HEK293 (cell line): ENCODE measurements around the gene PLEKHM2.

ENCODE experiments used
- CTCF ChIA-PET: fragments of 350-600 bp; formaldehyde crosslinking; extraction: SDS; loops from one replicate; lab custom pipeline; 2021; ENCODE audit warnings: antibody characterized with exemption; lab: Yijun Ruan, JAX
- POLR2A ChIA-PET: fragments of 300-600 bp; formaldehyde crosslinking; extraction: SDS; loops from one replicate; lab custom pipeline; 2020; ENCODE audit warnings: antibody characterized with exemption, inconsistent platforms; lab: Yijun Ruan, JAX
- H3K27ac ChIP-seq: fragments of 200-500 bp; sonication (Bioruptor generic); 2 replicates; pipeline ENCODE4 v1.5.1; 2014; ENCODE audit warnings: low read depth, low read length, control low read depth, inconsistent platforms; ENCODE audit errors: extremely low read depth
- H3K36me3 ChIP-seq, 2 experiments: fragments of 200-500 bp in 1 of 2; sonication (Bioruptor generic) in 1 of 2; 1 replicate in 1 of 2; 2 replicates in 1 of 2; pipeline ENCODE4 v1.5.1; 2014 to 2017; ENCODE audit warnings: inconsistent platforms in 2 of 2, low read length in 2 of 2; ENCODE audit not compliant: control insufficient read depth in 2 of 2, insufficient read depth in 1 of 2
- H3K4me1 ChIP-seq: fragments of 200-500 bp; sonication (Bioruptor generic); 2 replicates; pipeline ENCODE4 v1.5.1; 2014; ENCODE audit warnings: mild to moderate bottlenecking, low read length, inconsistent platforms; ENCODE audit not compliant: control insufficient read depth, insufficient read depth
- H3K4me3 ChIP-seq: 2 replicates; pipeline ENCODE4 v1.5.1; 2011; ENCODE audit warnings: low read depth, mild to moderate bottlenecking, control low read depth, low read length, moderate library complexity
- H3K9me3 ChIP-seq: fragments of 200-500 bp; sonication (Bioruptor generic); 2 replicates; pipeline ENCODE4 v1.5.1; 2014; ENCODE audit warnings: low read depth, low read length, inconsistent platforms; ENCODE audit not compliant: control insufficient read depth, insufficient read depth
- EGR2 ChIP-seq: fragments of 450-650 bp; formaldehyde crosslinking; IDR thresholded peaks from 2 replicates; pipeline ENCODE4 v1.5.1; 2016; ENCODE audit warnings: low read depth, missing biosample characterization, missing genetic modification characterization
- SETDB1 ChIP-seq: IDR thresholded peaks from one replicate; pipeline ENCODE4 v1.6.1; 2017; ENCODE audit warnings: mild to moderate bottlenecking, low read length, moderate library complexity, mixed read lengths; ENCODE audit not compliant: insufficient read length
- YY2 ChIP-seq: fragments of 450-650 bp; formaldehyde crosslinking; IDR thresholded peaks from 2 replicates; pipeline ENCODE4 v1.5.1; 2016; ENCODE audit warnings: missing biosample characterization, missing genetic modification characterization
- ZFHX2 ChIP-seq: fragments of 450-650 bp; formaldehyde crosslinking; conservative IDR thresholded peaks from 2 replicates; pipeline ENCODE4 v1.5.1; 2016; ENCODE audit warnings: missing biosample characterization, missing genetic modification characterization
- ZIC2 ChIP-seq: fragments of 450-650 bp; formaldehyde crosslinking; IDR thresholded peaks from 2 replicates; pipeline ENCODE4 v1.5.1; 2016; ENCODE audit warnings: missing biosample characterization, missing genetic modification characterization
- ZNF114 ChIP-seq: fragments of 450-650 bp; formaldehyde crosslinking; IDR thresholded peaks from 2 replicates; pipeline ENCODE4 v1.5.0; 2017; ENCODE audit warnings: missing biosample characterization, missing genetic modification characterization
- ZNF132 ChIP-seq: fragments of 450-650 bp; formaldehyde crosslinking; IDR thresholded peaks from 2 replicates; pipeline ENCODE4 v1.5.1; 2017; ENCODE audit warnings: missing biosample characterization, missing genetic modification characterization, borderline replicate concordance
- ZNF174 ChIP-seq: fragments of 450-650 bp; formaldehyde crosslinking; IDR thresholded peaks from 2 replicates; pipeline ENCODE4 v1.5.0; 2017; ENCODE audit warnings: missing biosample characterization, mild to moderate bottlenecking, missing genetic modification characterization
- ZNF211 ChIP-seq: fragments of 450-650 bp; formaldehyde crosslinking; IDR thresholded peaks from 2 replicates; pipeline ENCODE4 v1.5.1; 2016; ENCODE audit warnings: low read depth, missing biosample characterization, missing genetic modification characterization
- ZNF214 ChIP-seq: fragments of 450-650 bp; formaldehyde crosslinking; IDR thresholded peaks from 2 replicates; pipeline ENCODE4 v1.5.1; 2017; ENCODE audit warnings: missing biosample characterization, mild to moderate bottlenecking, missing genetic modification characterization, borderline replicate concordance
- ZNF302 ChIP-seq: fragments of 450-650 bp; formaldehyde crosslinking; IDR thresholded peaks from 2 replicates; pipeline ENCODE4 v1.5.1; 2016; ENCODE audit warnings: missing biosample characterization, missing genetic modification characterization, low read depth
- ZNF621 ChIP-seq: fragments of 450-650 bp; formaldehyde crosslinking; IDR thresholded peaks from 2 replicates; pipeline ENCODE4 v1.5.1; 2017; ENCODE audit warnings: missing biosample characterization, missing genetic modification characterization
- ZNF785 ChIP-seq: fragments of 450-650 bp; formaldehyde crosslinking; IDR thresholded peaks from 2 replicates; pipeline ENCODE4 v1.5.1; 2016; ENCODE audit warnings: missing biosample characterization, missing genetic modification characterization
- TF ChIP-seq, protein P1 (sequence below): fragments of 450-650 bp; formaldehyde crosslinking; optimal IDR thresholded peaks from 2 replicates; pipeline ENCODE3; 2016; ENCODE audit warnings: missing biosample characterization, mild to moderate bottlenecking, missing genetic modification characterization
- TF ChIP-seq, protein P2 (sequence below): fragments of 450-650 bp; formaldehyde crosslinking; IDR thresholded peaks from 2 replicates; pipeline ENCODE4 v1.5.1; 2017; ENCODE audit warnings: missing biosample characterization, missing genetic modification characterization
- TF ChIP-seq, protein P3 (sequence below): fragments of 450-650 bp; formaldehyde crosslinking; IDR thresholded peaks from 2 replicates; pipeline ENCODE4 v1.5.1; 2016; ENCODE audit warnings: missing biosample characterization, missing genetic modification characterization

PLEKHM2 gene

DNA sequence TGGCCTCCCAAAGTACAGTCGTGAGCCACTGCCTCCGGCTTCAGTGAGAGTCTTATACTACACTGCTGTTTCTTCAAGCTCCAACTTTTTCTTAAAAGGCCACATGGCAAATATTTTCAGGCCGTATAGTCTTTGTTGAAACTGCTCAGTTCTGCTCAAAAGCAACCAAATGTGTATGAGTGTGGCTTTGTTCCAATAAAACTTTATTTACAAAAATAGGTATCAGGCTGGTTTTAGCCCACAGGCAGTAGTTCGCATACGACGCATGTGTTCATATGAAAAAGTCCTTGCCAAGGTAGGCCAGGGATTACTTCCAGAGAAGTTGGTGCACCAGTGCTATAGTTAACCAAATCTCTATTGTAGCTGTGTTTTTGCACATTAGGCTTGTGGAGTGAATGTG lies 6.2 kb downstream of the PLEKHM2 start:
- no peak overlapping the region for H3K27ac ChIP-seq
- TF ChIP-seq ZNF114 (no peak), ZIC2 (tag by site-specific recombination) (no peak), EGR2 (tag by site-specific recombination) (no peak), SETDB1 (no peak), ZNF132 (tag by site-specific recombination) (no peak), ZNF621 (tag by site-specific recombination) (no peak), ZNF174 (tag by site-specific recombination) (no peak), ZNF785 (tag by site-specific recombination) (no peak)
- TF ChIP-seq, all 188 proteins: peak for 0
- Histone ChIP-seq H3K9me3 (no peaks in the 10 kb centered on the region), H3K4me3 (no peak overlapping the region), H3K4me1 (no peaks in the 10 kb centered on the region), H3K36me3 (peaks cover 0 to 19% of the 10 kb centered on the region in 2 experiments; a peak in 1 of 3 replicates)
- CTCF ChIA-PET: interaction anchor here (0.6 kb wide), 1 partner anchor 94 kb away, joined by 3 read pairs; no protein-coding TSS in a partner anchor
- POLR2A ChIA-PET: no interaction called here

DNA sequence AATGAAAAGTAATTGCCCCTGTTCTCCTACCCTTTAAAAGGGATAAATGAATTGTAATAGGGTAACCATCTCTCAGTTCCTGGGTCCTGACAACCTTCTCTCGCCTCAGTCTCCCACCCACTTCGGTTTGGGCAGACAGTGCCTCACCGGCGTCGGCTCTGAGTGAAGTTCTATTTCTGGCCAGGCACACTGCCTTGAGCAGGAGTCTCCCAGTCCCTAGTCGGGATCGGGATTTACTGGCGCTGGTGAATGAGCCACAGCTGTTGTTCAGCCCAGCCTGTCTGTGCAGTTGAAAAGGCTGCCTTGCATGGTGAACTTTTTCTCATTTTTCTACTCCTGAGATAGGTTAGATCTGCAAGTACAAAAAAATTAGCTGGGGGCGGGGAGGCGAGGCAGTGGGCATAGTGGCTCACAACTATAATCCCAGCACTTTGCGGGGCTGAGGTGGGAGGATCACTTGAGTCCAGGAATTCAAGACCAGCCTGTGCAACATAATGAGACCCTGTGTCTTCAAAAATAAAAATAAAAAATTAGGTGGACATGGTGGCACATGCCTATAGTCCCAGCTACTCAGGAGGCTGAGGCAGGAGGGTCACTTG lies 7.4 kb downstream of the PLEKHM2 start:
- Histone ChIP-seq H3K27ac (no peak overlapping the region), H3K9me3 (no peaks in the 10 kb centered on the region), H3K4me1 (no peaks in the 10 kb centered on the region), H3K4me3 (no peak overlapping the region), H3K36me3 (peaks cover 0 to 20% of the 10 kb centered on the region in 2 experiments; a peak in 1 of 3 replicates)
- POLR2A ChIA-PET: no interaction called here
- CTCF ChIA-PET: interaction anchor here (0.5 kb wide), 1 partner anchor 50 kb away, joined by 4 read pairs; no protein-coding TSS in a partner anchor
- no peak for TF ChIP-seq ZNF114
- TF ChIP-seq, protein P1, sequence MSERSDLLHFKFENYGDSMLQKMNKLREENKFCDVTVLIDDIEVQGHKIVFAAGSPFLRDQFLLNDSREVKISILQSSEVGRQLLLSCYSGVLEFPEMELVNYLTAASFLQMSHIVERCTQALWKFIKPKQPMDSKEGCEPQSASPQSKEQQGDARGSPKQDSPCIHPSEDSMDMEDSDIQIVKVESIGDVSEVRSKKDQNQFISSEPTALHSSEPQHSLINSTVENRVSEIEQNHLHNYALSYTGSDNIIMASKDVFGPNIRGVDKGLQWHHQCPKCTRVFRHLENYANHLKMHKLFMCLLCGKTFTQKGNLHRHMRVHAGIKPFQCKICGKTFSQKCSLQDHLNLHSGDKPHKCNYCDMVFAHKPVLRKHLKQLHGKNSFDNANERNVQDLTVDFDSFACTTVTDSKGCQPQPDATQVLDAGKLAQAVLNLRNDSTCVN: no peak
- peak; percentile 68 for TF ChIP-seq EGR2 (tag by site-specific recombination)
- TF ChIP-seq, protein P2, sequence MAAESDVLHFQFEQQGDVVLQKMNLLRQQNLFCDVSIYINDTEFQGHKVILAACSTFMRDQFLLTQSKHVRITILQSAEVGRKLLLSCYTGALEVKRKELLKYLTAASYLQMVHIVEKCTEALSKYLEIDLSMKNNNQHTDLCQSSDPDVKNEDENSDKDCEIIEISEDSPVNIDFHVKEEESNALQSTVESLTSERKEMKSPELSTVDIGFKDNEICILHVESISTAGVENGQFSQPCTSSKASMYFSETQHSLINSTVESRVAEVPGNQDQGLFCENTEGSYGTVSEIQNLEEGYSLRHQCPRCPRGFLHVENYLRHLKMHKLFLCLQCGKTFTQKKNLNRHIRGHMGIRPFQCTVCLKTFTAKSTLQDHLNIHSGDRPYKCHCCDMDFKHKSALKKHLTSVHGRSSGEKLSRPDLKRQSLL (tag by site-specific recombination): no peak
- TF ChIP-seq ZNF302 (tag by site-specific recombination): no peak
- TF ChIP-seq ZFHX2 (tag by site-specific recombination): peak; percentile 54

DNA sequence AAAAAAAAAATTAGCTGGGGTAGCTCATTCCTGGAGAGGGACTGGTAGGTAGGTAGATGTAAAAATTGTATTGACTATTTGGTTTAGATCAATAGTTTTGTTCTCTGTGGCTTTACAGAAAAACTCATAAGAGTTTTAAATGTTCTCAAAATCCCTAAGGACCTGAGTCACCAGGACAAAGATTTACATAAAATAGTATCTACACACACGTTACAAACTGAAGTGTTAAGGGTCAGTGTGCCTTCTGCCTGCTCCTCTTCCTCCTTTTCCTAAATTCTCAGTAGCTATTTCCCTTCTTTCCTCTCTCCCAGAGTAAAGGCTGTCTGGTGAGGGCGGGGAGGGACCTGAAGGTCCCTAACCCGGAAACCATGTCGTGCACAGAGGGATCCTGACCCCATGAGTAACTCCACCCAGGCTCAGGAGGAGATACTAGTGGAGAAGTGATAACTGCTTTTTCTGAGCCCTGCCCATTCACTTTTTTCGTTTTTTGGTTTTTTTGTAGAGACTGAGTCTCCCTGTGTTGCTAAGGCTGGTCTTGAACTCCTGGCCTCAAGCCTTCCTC lies 8.1 kb downstream of the PLEKHM2 start:
- ChIA-PET CTCF (no interaction called here), POLR2A (no interaction called here)
- Histone ChIP-seq H3K9me3 (no peaks in the 10 kb centered on the region), H3K4me3 (no peak overlapping the region), H3K27ac (no peak overlapping the region), H3K36me3 (peaks cover 0 to 27% of the 10 kb centered on the region in 2 experiments; a peak in 1 of 3 replicates), H3K4me1 (no peaks in the 10 kb centered on the region)
- TF ChIP-seq, protein P3, sequence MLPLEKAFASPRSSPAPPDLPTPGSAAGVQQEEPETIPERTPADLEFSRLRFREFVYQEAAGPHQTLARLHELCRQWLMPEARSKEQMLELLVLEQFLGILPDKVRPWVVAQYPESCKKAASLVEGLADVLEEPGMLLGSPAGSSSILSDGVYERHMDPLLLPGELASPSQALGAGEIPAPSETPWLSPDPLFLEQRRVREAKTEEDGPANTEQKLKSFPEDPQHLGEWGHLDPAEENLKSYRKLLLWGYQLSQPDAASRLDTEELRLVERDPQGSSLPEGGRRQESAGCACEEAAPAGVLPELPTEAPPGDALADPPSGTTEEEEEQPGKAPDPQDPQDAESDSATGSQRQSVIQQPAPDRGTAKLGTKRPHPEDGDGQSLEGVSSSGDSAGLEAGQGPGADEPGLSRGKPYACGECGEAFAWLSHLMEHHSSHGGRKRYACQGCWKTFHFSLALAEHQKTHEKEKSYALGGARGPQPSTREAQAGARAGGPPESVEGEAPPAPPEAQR (tag by site-specific recombination): no peak
- TF ChIP-seq YY2 (tag by site-specific recombination) (no peak), ZNF214 (tag by site-specific recombination) (no peak), ZNF211 (tag by site-specific recombination) (no peak)
